Nephron progenitor cell (in vitro differentiated cells): ENCODE data around the gene MMP24.
"Not testable (repeated sequence)": the region's sequence is repeated elsewhere in the genome, so short reads cannot be mapped to it uniquely, and the experiment has no call there.

Source experiments
- DNase-seq: peaks from one replicate; pipeline ENCODE4 v3.0.0; 2021
- H3K27ac Mint-ChIP-seq: 2 replicates; pipeline ENCODE4 v1.8.0; 2021; ENCODE audit warnings: mild to moderate bottlenecking, moderate library complexity, mixed read lengths
- H3K27me3 Mint-ChIP-seq: 2 replicates; pipeline ENCODE4 v1.8.0; 2021; ENCODE audit warnings: mild to moderate bottlenecking, low read depth, mixed read lengths; ENCODE audit not compliant: poor library complexity
- H3K36me3 Mint-ChIP-seq: 2 replicates; pipeline ENCODE4 v1.8.0; 2021; ENCODE audit warnings: low read depth, mixed read lengths
- H3K4me1 Mint-ChIP-seq: 2 replicates; pipeline ENCODE4 v1.8.0; 2021; ENCODE audit warnings: mixed read lengths
- H3K4me3 Mint-ChIP-seq: 2 replicates; pipeline ENCODE4 v1.8.0; 2021; ENCODE audit warnings: mild to moderate bottlenecking, moderate library complexity, mixed read lengths
- H3K9me3 Mint-ChIP-seq: 2 replicates; pipeline ENCODE4 v1.8.0; 2021; ENCODE audit warnings: mild to moderate bottlenecking, moderate library complexity, mixed read lengths
- CTCF ChIP-seq: fragments of 200-600 bp; sonication (generic); IDR thresholded peaks from 2 replicates; pipeline ENCODE4 v1.5.0; 2021; ENCODE audit warnings: antibody characterized with exemption

MMP24 gene

GRCh38 chr20:35311822-35312221 lies 85.3 kb downstream of the MMP24 start:
- Mint-ChIP-seq H3K36me3 (peaks cover 25% of the 10 kb centered on the region), H3K27ac (no peak overlapping the region), H3K27me3 (peaks cover 2% of the 10 kb centered on the region), H3K4me1 (peaks cover 24% of the 10 kb centered on the region), H3K4me3 (no peak overlapping the region), H3K9me3 (no peaks in the 10 kb centered on the region)
- no peak for TF ChIP-seq CTCF
- no peak for DNase-seq

GRCh38 chr20:35312318-35312717 lies 85.8 kb downstream of the MMP24 start:
- no peaks in the 10 kb centered on the region for H3K9me3 Mint-ChIP-seq
- peaks cover 24% of the 10 kb centered on the region for H3K4me1 Mint-ChIP-seq
- TF ChIP-seq CTCF, result no peak
- peaks cover 2% of the 10 kb centered on the region for H3K27me3 Mint-ChIP-seq
- no peak overlapping the region for H3K4me3 Mint-ChIP-seq
- H3K36me3 Mint-ChIP-seq, result peaks cover 25% of the 10 kb centered on the region
- no peak for DNase-seq
- no peak overlapping the region for H3K27ac Mint-ChIP-seq

GRCh38 chr20:35314816-35315631 lies 88.5 kb downstream of the MMP24 start:
- Mint-ChIP-seq H3K4me3 (no peak overlapping the region), H3K4me1 (peaks cover 49% of the 10 kb centered on the region), H3K27me3 (no peaks in the 10 kb centered on the region), H3K27ac (peak overlapping the region; percentile 92), H3K36me3 (peaks cover 22% of the 10 kb centered on the region), H3K9me3 (no peaks in the 10 kb centered on the region)
- no peak for TF ChIP-seq CTCF
- no peak for DNase-seq

- H3K4me1 Mint-ChIP-seq, result peaks cover 55% of the 10 kb centered on the region
- H3K36me3 Mint-ChIP-seq, result peaks cover 20% of the 10 kb centered on the region
- peak overlapping the region; percentile 92 for H3K27ac Mint-ChIP-seq
- not testable (repeated sequence) for H3K27me3 Mint-ChIP-seq, H3K9me3 Mint-ChIP-seq, H3K4me3 Mint-ChIP-seq, DNase-seq
These were observed 89.1 kb downstream of the MMP24 start for GRCh38 chr20:35315632-35316020.

- Mint-ChIP-seq H3K36me3 (peaks cover 17% of the 10 kb centered on the region), H3K27ac (no peak overlapping the region), H3K27me3 (no peaks in the 10 kb centered on the region), H3K4me3 (no peak overlapping the region), H3K4me1 (peaks cover 60% of the 10 kb centered on the region), H3K9me3 (no peaks in the 10 kb centered on the region)
- no peak for DNase-seq
- TF ChIP-seq CTCF, result no peak
These were observed 89.6 kb downstream of the MMP24 start for GRCh38 chr20:35316086-35316485.

GRCh38 chr20:35317416-35318210 lies 91.1 kb downstream of the MMP24 start:
- peaks cover 10% of the 10 kb centered on the region for H3K36me3 Mint-ChIP-seq
- no peak for TF ChIP-seq CTCF
- no peaks in the 10 kb centered on the region for H3K9me3 Mint-ChIP-seq
- no peak overlapping the region for H3K27ac Mint-ChIP-seq
- no peaks in the 10 kb centered on the region for H3K27me3 Mint-ChIP-seq
- no peak for DNase-seq
- H3K4me3 Mint-ChIP-seq, result no peak overlapping the region
- peaks cover 56% of the 10 kb centered on the region for H3K4me1 Mint-ChIP-seq
